Neural progenitor cell (in vitro differentiated cells): ENCODE data around the gene PDIA5.

Experiments used
- CTCF ChIP-seq: fragments of 200-600 bp; sonication (generic); IDR thresholded peaks from 2 replicates; pipeline ENCODE4 v1.5.1; 2017; ENCODE audit warnings: antibody characterized with exemption, mild to moderate bottlenecking
- EZH2 ChIP-seq: fragments of 200-600 bp; sonication (generic); IDR thresholded peaks from 2 replicates; pipeline ENCODE4 v1.6.1; 2017; ENCODE audit warnings: antibody characterized with exemption, mild to moderate bottlenecking, moderate library complexity

- TF ChIP-seq CTCF, result no peak
- TF ChIP-seq EZH2, result no peak
Observed at GRCh38 chr3:123050666-123051065, 16.2 kb upstream of the PDIA5 start.
